K562 (cell line): ENCODE data around the gene LRRC27. TPM values are rescaled to one million over a fixed set of nuclear protein-coding genes. Genes with fewer than 3 reads are reported as not detected.
A peak's percentile ranks its signal among the peaks of the same experiment; 100 is the strongest.

Source experiments
- EHMT2 ChIP-seq: fragments of 450-650 bp; IDR thresholded peaks from 2 replicates; pipeline ENCODE4 v1.6.1; 2018; ENCODE audit warnings: antibody characterized with exemption
- MTA1 ChIP-seq: fragments of 450-650 bp; IDR thresholded peaks from 2 replicates; pipeline ENCODE4 v1.6.1; 2017; ENCODE audit warnings: borderline replicate concordance
- NFYB ChIP-seq: IDR thresholded peaks from 2 replicates; pipeline ENCODE4 v1.6.1; 2011; ENCODE audit warnings: mild to moderate bottlenecking, moderate library complexity; ENCODE audit not compliant: insufficient read length; ENCODE audit errors: extremely low read depth
- POLR2G ChIP-seq: fragments of 200-400 bp; formaldehyde crosslinking; IDR thresholded peaks from 2 replicates; pipeline ENCODE4 v1.6.1; 2017; ENCODE audit warnings: low read depth, mild to moderate bottlenecking, antibody characterized with exemption, low read length, moderate library complexity
- RBFOX2 ChIP-seq: fragments of 200-400 bp; formaldehyde crosslinking; IDR thresholded peaks from 2 replicates; pipeline ENCODE4 v1.6.1; 2017; ENCODE audit warnings: low read depth, mild to moderate bottlenecking, low read length, moderate library complexity
- XRCC5 ChIP-seq: fragments of 200-400 bp; formaldehyde crosslinking; IDR thresholded peaks from 2 replicates; pipeline ENCODE4 v1.6.1; 2017; ENCODE audit warnings: low read depth, mild to moderate bottlenecking, low read length
- ZKSCAN1 ChIP-seq: fragments of 150-350 bp; IDR thresholded peaks from 2 replicates; pipeline ENCODE4 v1.6.1; 2016; ENCODE audit warnings: low read depth, low read length
- ZNF655 ChIP-seq: fragments of 250-450 bp; sonication (Bioruptor Pico); IDR thresholded peaks from 2 replicates; pipeline ENCODE4 v1.5.0; 2021
- polyA plus RNA-seq, 8 experiments: library from polyadenylated mRNA; depleted of rRNA in 4 of 8; stranded (reverse) in 5 of 8; unstranded in 3 of 8; fragments of >200 nt; fragmentation: Nextera tagmentation in 2 of 8; fragmentation: Illumina TruSeq in 1 of 8; extraction: Ambion mirVana in 2 of 8; extraction: Trizol in 1 of 8; gene quantifications; 2 replicates each; pipeline versions ENCODE4 v1.2.1 to v1.2.3, GENCODE V29; 2011 to 2014; ENCODE audit warnings: inconsistent platforms in 1 of 8, missing spikeins in 1 of 8
- total RNA-seq, 7 experiments: library from RNA; depleted of rRNA in 6 of 7; stranded (reverse); fragments of >200 nt in 6 of 7; fragmentation: Illumina TruSeq in 2 of 7; extraction: Trizol in 2 of 7; gene quantifications; 2 replicates each; pipeline versions ENCODE4 v1.2.1 to v1.2.3, GENCODE V29; 2011 to 2021; ENCODE audit warnings: low replicate concordance in 1 of 7

The LRRC27 gene
- total and polyA plus RNA-seq, 9 of the 15 experiments (the other 6 are each of a cell fraction or from before 2014, with no cell fraction given) = 0.10 to 2.7 (median 1.4) TPM

DNA sequence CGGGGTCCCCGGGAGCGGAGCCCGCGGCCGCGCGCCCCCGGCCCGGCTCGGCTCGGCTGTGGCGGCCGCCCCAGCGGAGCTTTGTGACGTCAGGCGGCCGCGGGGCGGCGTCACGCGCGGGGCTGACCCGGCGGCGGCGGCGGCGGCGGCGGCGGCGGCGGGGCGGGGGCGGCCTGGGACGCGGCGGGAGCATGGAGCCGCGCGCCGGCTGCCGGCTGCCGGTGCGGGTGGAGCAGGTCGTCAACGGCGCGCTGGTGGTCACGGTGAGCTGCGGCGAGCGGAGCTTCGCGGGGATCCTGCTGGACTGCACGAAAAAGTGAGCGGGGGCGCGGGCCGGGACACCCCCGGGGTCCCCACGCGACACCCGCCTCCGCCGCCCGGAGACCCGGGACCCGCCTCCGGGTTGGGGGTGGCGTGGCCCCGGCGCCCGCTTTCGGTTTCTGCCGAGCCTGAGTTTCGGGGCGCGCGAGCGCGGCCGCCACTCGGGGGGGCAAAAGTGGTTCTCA is 65.1 kb downstream of the LRRC27 start, which contains the start of gene PWWP2B (continued):
- TF ChIP-seq ZKSCAN1 = no peak
- no peak for TF ChIP-seq MTA1
- TF ChIP-seq ZNF655 (CRISPR knock-in tag) = no peak
- no peak for TF ChIP-seq EHMT2
- no peak for TF ChIP-seq NFYB
- TF ChIP-seq POLR2G = peak; percentile 53
- TF ChIP-seq XRCC5 = no peak
- peak; percentile 47; the same call in 1 of the 2 replicates for TF ChIP-seq RBFOX2
